Endothelial cell of umbilical vein (primary cell): Measurements from ENCODE around the gene SYNPR.

Source experiments
- POLR2AphosphoS5 ChIP-seq: IDR thresholded peaks from 2 replicates; pipeline ENCODE4 v1.6.1; 2012; ENCODE audit warnings: low read depth, mild to moderate bottlenecking, control low read depth, low read length, moderate library complexity; ENCODE audit not compliant: insufficient read depth
- TF ChIP-seq, protein P1 (sequence below), 2 donors: IDR thresholded peaks; 1 replicate in 1 of 2; 2 replicates in 1 of 2; pipeline ENCODE4 v1.5.1; 2011; ENCODE audit warnings: low read length in 2 of 2, mild to moderate bottlenecking in 2 of 2, moderate library complexity in 2 of 2, control low read depth in 1 of 2, inconsistent platforms in 1 of 2, low read depth in 1 of 2; ENCODE audit not compliant: insufficient read depth in 1 of 2; ENCODE audit errors: extremely low read depth in 1 of 2

DNA sequence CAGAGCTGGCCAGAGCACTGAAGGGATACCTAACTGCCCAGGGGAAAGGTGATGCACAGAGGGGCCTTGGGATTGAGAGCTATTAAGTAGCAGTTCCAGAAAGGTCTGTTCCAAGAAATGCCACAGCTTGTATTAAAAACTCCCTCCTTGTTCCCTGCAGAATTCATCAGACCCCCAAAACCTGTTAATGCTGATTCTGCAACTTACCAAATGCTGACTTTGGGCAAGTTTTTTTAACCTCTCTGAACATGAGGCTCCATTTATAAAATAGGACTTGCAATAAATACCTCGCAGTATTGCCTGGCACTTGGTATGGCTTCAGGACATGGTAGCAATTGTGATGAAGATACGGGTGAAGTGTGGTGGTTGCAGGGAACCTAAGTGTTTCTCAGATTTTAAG is 30.1 kb upstream of the SYNPR start:
- TF ChIP-seq, protein P1, sequence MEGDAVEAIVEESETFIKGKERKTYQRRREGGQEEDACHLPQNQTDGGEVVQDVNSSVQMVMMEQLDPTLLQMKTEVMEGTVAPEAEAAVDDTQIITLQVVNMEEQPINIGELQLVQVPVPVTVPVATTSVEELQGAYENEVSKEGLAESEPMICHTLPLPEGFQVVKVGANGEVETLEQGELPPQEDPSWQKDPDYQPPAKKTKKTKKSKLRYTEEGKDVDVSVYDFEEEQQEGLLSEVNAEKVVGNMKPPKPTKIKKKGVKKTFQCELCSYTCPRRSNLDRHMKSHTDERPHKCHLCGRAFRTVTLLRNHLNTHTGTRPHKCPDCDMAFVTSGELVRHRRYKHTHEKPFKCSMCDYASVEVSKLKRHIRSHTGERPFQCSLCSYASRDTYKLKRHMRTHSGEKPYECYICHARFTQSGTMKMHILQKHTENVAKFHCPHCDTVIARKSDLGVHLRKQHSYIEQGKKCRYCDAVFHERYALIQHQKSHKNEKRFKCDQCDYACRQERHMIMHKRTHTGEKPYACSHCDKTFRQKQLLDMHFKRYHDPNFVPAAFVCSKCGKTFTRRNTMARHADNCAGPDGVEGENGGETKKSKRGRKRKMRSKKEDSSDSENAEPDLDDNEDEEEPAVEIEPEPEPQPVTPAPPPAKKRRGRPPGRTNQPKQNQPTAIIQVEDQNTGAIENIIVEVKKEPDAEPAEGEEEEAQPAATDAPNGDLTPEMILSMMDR (IDR thresholded peaks at IDR 0.05; ENCODE audit: extremely low read depth in 1 of 2, insufficient read depth in 1 of 2, low read depth in 1 of 2, low read length in 2 of 2) = no peak
- TF ChIP-seq POLR2AphosphoS5 = no peak
